H1 (cell line): Measurements from ENCODE around the gene ATXN8OS. TPM values are rescaled to one million over a fixed set of nuclear protein-coding genes. Genes with fewer than 3 reads are reported as not detected.

Experiments used
- GABPA ChIP-seq: IDR thresholded peaks from 2 replicates; pipeline ENCODE4 v1.6.1; 2011; ENCODE audit warnings: mild to moderate bottlenecking, low read length, moderate library complexity, borderline replicate concordance; ENCODE audit not compliant: insufficient read depth
- GTF2F1 ChIP-seq: IDR thresholded peaks from 2 replicates; pipeline ENCODE4 v1.6.1; 2012; ENCODE audit warnings: low read depth, low read length, improper control_type of control experiment, borderline replicate concordance
- KDM1A ChIP-seq: fragments of 200-600, 300-600 bp; sonication (generic); IDR thresholded peaks from 2 replicates; pipeline ENCODE4 v1.7.1; 2016; ENCODE audit warnings: mild to moderate bottlenecking, low read length, borderline replicate concordance
- KDM5A ChIP-seq: fragments of 200-600 bp; IDR thresholded peaks from 2 replicates; pipeline ENCODE4 v1.7.1; 2012; ENCODE audit warnings: mild to moderate bottlenecking, low read length, inconsistent platforms, mixed read lengths
- PHF8 ChIP-seq: fragments of 200-600 bp; sonication (generic); conservative IDR thresholded peaks from 2 replicates; pipeline ENCODE4 v1.7.1; 2012; ENCODE audit warnings: low read depth, mild to moderate bottlenecking, inconsistent platforms, low read length, moderate library complexity
- SP4 ChIP-seq: IDR thresholded peaks from 2 replicates; pipeline ENCODE4 v1.6.1; 2012; ENCODE audit warnings: low read length, inconsistent platforms
- polyA plus RNA-seq, 7 experiments: library from polyadenylated mRNA; depleted of rRNA in 3 of 7; stranded (reverse) in 5 of 7; unstranded in 2 of 7; fragments of >200 nt in 5 of 7; fragments of 200-250 nt in 2 of 7; gene quantifications; 1 replicate in 5 of 7; 2 replicates in 1 of 7; 4 replicates in 1 of 7; pipeline versions ENCODE4 v1.2.1 to v1.2.3, GENCODE V29; 2011 to 2013; ENCODE audit warnings: missing spikeins in 2 of 7, mixed read lengths in 2 of 7
- total RNA-seq: library from RNA; stranded (reverse); fragmentation: NEBNext Ultra II Directional; extraction: Animal tissue kit (Norgen Biotek cat#: 25700); gene quantifications from 2 replicates; pipeline ENCODE4 v1.2.1, GENCODE V29; 2021
- TF ChIP-seq, protein P1 (sequence below), 3 experiments: IDR thresholded peaks; 1 replicate in 2 of 3; 2 replicates in 1 of 3; pipeline versions ENCODE4 v1.5.1 to v1.6.1; 2011; ENCODE audit warnings: low read length in 3 of 3, mild to moderate bottlenecking in 3 of 3, inconsistent platforms in 2 of 3, low read depth in 1 of 3, moderate library complexity in 1 of 3; ENCODE audit not compliant: insufficient read depth in 1 of 3; ENCODE audit errors: control extremely low read depth in 1 of 3

Gene ATXN8OS
- total and polyA plus RNA-seq, 2 of the 8 experiments (the other 6 are each of a cell fraction or from before 2014, with no cell fraction given), result not detected

DNA sequence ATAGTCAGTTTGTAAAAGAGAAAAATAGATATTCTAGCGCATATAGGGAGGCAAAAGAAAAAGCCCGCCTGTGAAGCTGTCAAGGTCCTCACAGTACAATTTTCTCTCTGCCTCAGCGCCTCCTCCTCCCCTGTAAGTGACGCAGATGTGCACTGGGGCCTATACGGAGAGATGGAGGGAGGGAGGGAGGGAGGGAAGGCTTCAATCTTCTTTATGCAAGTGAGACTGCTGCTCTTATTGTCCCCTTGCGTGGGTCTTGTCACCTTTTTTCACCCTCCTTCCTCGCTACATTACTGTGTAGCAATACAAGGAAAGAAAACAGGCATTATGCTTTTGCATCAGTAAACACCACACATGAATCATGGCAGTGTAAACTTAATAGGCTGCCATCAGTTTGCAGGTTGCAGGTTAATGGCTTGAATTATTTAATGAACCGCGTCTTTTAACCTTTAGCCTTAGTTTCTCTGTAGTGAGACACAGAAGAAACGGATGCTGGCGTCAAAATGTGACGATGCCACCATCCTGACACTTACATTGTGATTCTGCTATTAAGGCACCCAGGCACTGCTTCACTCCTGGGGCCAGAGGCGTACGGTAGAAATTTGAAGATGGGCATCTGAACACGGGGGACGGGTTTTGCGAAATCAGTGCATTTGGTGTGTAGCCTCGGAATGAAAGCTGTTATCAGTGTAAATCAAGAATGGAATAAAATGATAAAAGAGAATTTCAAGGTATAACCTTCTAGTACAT lies 905 bp downstream of the ATXN8OS start, which contains the start of gene KLHL1 (continued):
- TF ChIP-seq GTF2F1 (no peak), PHF8 (no peak), SP4 (no peak), GABPA (no peak), KDM1A (no peak), KDM5A (no peak)
- TF ChIP-seq, protein P1, sequence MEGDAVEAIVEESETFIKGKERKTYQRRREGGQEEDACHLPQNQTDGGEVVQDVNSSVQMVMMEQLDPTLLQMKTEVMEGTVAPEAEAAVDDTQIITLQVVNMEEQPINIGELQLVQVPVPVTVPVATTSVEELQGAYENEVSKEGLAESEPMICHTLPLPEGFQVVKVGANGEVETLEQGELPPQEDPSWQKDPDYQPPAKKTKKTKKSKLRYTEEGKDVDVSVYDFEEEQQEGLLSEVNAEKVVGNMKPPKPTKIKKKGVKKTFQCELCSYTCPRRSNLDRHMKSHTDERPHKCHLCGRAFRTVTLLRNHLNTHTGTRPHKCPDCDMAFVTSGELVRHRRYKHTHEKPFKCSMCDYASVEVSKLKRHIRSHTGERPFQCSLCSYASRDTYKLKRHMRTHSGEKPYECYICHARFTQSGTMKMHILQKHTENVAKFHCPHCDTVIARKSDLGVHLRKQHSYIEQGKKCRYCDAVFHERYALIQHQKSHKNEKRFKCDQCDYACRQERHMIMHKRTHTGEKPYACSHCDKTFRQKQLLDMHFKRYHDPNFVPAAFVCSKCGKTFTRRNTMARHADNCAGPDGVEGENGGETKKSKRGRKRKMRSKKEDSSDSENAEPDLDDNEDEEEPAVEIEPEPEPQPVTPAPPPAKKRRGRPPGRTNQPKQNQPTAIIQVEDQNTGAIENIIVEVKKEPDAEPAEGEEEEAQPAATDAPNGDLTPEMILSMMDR (IDR thresholded peaks at IDR 0.05; ENCODE audit: control extremely low read depth in 1 of 3, insufficient read depth in 1 of 3, low read depth in 1 of 3, low read length in 3 of 3), result no peak
